CD4-positive, alpha-beta T cell treated with Interleukin-6 at 100 ng/mL for 8 hours (primary cell): ENCODE results near the gene GSC2.

Source experiments
- DNase-seq: peaks from one replicate; pipeline ENCODE4 v3.0.0-alpha.2; 2020; ENCODE audit warnings: mixed read lengths, low spot score

GSC2 gene

DNA sequence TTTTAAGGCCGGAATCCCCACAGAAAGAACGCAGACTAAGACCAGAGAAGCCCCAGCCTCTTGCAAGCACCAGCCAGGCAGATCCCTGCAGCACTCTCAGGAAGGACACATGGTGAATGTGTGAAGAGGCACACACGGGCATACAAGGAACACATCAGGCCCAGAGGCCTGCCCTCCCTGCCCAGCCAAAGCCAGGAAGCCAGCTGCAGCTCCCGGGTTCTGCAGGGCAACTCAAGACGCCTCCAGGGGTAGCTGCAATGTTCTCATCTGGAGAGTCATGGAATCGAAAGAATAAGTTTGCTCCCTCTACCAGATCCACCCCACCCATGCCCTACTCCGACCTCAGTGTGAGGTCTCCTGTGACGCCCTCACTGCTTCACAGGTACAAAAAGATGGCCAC, 30.1 kb downstream of the GSC2 start:
- DNase-seq: no peak

DNA sequence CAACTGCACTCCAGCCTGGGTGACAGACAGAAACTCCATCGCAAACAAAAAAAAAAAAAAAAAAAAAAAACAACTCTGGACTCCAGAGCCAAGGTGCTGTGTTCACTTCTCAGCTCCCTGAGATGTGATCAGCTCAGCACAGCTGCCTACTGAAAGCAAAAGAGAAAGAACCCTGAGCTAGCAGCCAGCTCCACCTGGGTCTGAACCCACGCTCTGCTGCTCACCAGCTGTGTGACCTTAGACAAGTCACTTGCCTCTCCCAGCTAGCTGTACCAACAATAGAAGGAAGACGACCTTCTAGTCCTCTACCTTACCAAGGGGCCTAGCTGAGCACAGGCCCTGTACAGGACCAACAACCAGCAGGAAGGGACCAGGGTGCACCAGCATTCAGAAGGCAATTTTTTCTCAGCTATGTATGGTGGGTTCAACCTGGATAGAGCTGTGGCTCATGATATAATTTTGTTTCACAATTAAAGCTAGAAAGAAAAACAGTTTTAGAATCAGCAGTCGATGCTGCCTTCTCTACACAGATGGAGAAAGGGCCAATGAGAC, 31.7 kb downstream of the GSC2 start:
- no peak for DNase-seq

DNA sequence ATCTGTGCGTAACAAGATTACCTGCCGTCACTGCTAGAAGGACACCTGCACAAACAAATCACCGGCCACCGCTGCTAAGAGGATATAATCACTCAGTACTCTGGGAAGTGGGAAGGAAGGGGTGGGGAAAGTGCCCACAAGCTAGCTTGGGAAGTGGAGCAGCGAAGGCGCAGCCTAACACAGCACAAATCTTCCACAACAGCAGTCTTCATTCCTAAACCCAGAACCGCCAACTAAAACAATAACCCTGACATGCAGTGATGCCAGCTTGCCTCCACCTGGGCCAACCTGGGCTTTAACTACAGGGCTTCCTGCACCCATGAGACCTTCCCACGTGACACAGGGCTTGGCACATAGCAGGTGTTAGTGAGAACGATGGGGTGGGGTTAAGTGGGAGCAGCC, 33.0 kb downstream of the GSC2 start:
- DNase-seq: no peak

DNA sequence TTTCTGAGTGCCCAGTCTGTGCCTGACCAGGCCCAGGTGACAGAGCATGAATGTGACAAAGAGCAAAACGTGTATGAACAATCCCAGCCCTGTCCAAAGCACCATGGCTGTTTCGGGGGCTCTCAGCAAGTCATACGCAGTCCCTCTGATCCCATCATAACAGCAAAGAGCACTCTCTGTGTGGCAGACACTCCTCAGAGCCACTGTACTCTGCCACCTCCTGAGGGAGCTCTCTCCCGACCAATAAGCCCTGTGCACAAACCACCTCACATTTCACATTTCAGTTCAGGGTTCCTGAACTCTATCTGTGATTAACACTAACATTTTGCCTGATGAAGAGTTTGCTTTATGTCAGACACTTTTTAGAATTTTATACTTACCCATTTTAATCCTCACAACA, 34.5 kb downstream of the GSC2 start:
- no peak for DNase-seq

DNA sequence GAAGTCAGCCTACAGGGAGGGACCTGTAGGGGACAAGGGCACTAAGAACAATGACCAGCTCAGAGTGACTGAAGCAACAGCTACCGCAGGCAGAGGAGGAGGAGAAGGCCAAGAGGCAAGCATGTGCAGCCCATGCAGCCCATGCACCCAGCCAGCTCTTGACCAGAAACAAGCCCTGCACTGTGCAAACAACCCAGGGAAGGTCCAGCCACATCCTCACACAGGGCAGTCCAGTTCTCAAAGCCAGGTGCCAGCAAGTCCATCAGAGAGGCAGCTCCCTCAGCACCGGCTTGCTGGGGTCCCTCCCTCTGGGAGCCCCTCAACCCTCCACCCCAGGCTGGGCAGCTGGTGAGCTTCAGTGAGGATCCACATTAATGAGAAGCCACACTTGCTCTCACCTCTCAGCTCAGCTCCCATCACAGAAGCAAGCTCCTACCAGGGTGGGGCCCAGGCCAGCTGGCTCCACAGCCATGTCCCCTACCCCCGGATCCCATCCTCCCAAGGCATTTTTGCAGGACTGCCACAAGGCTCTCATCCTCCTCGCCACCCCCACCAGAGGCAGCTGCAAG, 35.0 kb downstream of the GSC2 start:
- no peak for DNase-seq

GRCh38 chr22:19113429-19113828, 36.7 kb downstream of the GSC2 start:
- no peak for DNase-seq

GRCh38 chr22:19111584-19111983, 38.5 kb downstream of the GSC2 start:
- no peak for DNase-seq

GRCh38 chr22:19111140-19111539, 39.0 kb downstream of the GSC2 start:
- DNase-seq: no peak

DNA sequence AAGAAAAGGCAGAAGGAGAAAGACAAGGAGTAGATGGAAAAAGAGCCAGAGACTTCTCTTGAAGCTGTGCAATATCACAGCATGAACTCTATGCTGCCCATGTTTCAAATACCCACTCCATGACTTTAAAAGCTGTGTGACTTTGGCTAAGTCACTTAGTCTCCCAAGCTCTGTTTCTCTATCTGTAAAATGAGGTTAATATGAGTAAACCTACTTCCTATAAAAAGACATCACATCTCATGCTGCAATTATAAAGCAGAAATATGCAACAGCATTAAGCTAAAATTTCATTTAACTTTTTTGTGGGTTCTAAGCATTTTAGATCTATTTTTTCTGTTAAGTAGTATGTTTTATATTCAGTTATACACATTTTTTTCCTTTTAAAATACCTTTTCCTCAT, 39.4 kb downstream of the GSC2 start:
- no peak for DNase-seq

DNA sequence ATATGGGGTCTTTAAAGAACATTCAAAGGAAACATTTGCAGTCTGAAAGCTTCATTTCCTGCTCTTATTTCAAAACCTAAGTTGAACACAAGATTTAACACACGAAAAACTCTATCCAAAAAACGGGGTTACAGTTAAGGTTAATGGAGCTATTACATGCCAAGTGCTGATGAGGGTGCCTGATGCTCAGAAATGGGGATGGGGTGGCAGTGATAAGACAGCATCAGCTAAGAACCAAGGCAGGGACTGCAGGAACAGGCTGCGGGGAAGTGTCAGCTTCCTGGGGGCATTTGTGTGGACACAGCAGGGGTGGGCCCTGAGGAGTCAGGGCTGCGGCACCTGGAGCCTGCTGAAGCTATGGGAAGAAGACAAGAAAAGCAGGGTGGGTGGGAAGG, 40.0 kb downstream of the GSC2 start:
- no peak for DNase-seq

DNA sequence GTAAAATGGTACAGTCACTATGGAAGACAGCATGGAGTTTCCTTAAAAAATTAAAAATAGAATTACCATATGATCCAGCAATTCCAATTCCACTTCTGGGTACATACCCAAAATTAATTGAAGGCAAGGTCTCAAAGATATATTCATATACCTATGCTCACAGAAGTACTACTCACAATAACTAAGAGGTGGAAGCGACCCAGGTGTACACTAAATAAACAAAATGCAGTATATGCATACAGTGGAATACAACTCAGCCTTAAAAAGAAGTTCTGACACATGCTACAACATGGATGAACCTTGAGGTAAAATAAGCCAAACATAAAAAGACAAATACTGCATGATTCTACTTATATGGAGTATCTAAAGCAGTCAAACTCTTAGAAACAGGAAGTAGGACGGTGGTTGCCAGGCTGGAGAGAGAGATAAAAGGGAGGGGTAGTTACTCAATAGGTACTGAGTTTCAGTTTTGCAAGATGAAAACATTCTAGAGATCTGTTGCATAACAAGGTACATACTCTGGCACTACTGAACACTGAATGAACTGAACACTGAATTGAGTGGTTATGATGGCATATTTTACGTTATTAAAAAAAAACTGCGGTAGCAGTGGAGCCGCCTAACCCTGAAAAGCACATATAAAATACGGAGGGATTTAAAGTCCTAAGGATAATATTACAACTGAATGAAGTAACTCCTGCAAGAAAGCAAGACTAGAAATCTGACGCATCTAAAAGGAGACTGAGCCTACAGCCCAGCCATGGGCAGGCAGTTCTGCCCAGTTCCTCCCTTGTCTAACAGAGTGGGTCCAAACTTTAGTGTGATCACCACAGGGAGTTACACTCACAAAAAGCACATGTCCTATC, 40.7 kb downstream of the GSC2 start:
- peak; percentile 77 for DNase-seq

DNA sequence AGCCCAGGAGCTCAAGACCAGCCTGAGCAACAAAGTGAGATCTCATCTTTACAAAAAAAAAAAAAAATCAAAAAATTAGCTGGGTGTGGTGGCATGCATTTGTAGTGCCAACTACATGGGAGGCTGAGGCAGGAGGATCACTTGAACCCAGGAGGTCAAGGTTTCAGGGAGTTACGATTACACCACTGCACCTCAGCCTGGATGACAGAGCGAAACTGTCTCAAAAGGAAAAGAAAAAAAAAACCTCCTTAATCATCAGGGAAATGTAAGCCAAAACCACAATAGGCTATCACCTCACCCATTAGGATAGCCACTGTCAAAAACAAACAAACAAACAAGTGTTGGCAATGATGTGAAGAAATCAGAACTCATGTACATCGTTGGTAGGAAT, 41.3 kb downstream of the GSC2 start:
- no peak for DNase-seq

DNA sequence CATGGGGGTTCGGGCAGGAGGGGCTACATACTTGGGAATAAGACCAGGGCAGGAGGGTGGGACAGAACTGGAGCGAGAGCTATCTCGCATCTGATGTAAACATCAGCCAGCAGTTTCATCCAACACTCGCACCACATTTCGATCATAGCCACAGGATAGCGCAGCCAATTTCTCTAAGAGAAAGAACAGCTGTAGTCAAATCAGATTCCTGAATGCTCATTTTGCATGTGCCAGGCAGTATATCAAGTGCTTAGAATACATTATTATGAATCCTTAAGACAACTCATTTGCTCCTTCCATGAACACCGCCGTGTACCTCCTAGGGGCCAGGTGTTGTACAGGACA, 42.4 kb downstream of the GSC2 start:
- DNase-seq: no peak

DNA sequence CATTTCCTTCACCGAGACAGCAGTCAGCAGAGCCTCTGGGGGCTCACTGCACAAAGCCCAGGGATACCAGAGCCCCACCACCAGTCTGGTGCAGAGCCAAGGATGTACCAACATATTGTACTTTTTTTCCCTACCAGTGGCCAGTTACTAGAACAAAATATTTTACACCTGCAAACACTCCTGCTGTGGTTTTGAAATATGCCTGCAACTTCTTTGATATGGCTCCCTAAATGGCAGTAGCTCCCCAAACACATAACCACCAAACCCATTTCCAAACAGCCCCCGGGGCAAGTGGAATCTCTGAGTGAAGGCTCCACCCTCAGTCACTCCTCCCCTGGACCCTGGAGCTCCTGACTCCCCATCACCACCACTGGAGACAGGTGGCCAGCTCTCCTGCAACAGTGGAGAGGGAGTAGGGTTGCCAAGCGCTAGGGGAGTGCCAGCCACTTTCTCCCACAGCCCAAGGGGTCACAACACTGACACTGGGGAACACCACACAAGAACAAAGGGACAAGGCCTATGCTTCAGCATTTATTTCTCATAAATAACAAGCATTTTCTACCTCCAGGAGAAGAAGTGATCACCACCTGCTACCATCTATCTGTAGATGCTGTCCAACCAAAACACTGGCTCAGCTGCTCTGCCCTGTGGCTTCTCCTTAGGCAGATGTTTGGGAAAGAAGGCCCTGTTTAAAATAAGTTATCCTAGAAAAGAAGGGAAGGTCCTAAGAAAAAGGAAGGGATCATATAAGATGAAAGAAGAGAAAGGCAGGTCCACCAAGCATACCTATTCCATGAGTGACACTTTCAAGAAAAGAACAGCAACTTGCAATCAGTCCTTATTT, 43.0 kb downstream of the GSC2 start:
- no peak for DNase-seq

DNA sequence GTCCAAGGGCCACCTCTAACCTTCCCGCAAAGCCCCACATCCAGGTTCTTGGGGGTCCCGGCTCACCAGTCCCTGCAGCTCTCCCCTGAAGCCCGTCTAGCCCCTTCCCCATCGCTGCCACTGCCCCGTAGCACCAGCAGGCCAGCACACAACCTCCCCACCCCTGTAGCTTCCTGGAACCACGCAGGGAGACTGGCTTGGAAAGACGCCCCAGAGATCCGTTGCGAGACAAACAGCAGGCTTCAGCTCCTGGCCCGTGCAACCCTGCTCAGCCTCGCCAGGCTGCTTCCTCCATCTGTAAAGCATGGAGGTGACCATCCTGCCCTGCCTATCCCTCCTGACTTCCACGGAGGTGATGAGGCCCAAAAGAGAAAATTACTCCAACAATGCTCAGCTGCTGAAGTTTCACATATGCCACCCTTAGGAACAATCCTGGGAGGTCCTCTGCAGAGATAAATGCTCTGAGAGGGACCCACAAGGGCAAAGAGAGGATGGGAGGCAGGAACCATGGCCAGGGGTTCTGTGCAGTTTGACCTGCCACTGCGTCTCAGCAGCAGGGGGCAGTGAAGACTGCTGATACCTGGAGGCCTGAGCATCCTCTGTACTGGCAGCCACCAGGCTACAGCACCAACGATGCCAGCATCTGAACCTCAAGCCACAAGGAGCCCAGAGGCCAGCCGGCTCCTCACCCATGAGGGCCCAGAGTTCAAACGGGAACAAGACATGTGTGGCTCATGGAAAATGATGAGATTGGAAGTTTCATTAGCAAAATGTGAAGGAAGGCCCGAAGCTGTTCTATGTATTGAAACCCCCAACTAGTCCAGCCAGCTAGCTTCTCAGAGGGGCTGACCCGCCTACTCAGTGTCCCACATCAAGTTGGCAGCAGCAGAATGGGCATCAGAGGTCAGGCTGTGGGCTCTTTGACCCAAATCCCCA, 44.0 kb downstream of the GSC2 start:
- DNase-seq: peak; percentile 56

- no peak for DNase-seq
These were observed 44.6 kb downstream of the GSC2 start for GRCh38 chr22:19105456-19105855.

DNA sequence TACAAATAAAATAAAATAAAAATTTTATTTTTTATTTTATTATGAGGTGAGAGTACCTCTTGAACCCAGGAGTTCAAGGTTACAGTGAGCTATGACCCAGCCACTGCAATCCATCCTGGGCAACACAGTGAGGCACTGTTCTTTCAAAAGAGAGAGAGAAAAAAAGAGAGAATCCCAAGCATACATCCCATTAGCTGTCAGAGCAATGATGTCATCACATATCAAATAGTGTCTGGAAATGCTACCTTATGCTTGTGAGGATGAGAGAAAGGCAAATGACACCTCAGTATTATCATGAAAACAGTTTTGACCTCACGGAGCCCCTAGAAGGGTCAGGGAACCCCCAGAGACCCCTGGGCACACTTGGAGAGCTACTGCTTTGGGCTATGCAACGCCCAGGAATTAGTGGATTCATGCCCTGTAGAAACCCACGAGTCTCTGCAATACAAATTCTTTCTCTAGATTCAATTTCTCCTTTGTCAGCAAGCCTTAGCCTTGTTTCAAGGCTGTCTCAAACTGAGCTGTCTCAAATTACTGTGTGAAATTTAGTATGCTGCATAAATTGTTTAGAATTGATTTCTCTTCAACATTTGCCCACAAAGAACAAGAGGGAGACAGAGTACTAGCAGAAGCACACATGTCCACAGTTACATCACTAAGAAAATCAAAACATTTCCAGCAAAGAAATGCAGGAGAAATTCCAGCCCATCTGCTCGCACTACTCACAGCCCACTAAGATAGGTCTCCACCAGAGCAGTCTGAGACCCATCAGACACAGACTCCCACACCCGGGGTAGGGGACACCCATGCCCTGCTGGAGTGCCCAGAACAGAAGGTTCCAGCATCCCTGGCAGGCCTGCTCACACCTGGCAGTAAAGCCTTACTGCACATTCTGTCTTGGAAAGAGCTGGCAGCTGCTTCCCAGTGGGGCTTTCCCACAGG, 45.9 kb downstream of the GSC2 start:
- no peak for DNase-seq

GRCh38 chr22:19098157-19098556, 51.9 kb downstream of the GSC2 start:
- no peak for DNase-seq

DNA sequence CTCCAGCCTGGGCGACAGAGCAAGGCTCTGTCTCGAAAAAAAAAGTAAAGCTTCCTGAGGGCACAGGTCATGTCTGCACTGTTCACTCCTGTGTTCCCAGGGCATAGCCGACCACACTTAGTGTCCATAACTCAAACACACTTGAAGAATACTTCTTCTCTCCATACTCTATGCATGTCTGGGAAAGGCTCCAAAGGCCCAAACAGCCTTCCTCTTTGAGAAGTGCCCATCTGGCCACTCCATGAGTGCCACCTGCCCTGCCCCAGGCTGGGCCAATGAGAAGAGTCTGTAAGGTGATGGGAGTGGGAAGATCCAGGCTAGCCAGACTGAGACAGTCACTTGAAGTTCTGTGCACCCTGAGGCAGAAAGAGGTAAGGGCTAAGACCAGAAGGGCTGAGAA, 52.6 kb downstream of the GSC2 start:
- no peak for DNase-seq
